Bronchial epithelial cell (primary cell): Measurements from ENCODE around the gene CD96. TPM values are rescaled to one million over a fixed set of nuclear protein-coding genes. Genes with fewer than 3 reads are reported as not detected.

Experiments
- DNase-seq: peaks from one replicate; pipeline ENCODE4 v3.0.0-alpha.2; 2010; ENCODE audit warnings: low read depth
- FAIRE-seq: peaks from 2 replicates; lab custom pipeline; 2011; peaks lifted over from hg19 to GRCh38; lab: Jason Lieb, UNC
- H3K27me3 ChIP-seq: 2 replicates; pipeline ENCODE4 v1.5.1; 2011; ENCODE audit warnings: low read length; ENCODE audit not compliant: control insufficient read depth, insufficient read depth
- H3K36me3 ChIP-seq: 2 replicates; pipeline ENCODE4 v1.5.1; 2011; ENCODE audit warnings: low read length; ENCODE audit not compliant: control insufficient read depth, insufficient read depth
- H3K4me3 ChIP-seq: 2 replicates; pipeline ENCODE4 v1.5.1; 2011; ENCODE audit warnings: mild to moderate bottlenecking, low read depth, low read length, control low read depth
- total RNA-seq: library from RNA; depleted of rRNA; stranded (reverse); fragments of >200 nt; gene quantifications from 2 replicates; pipeline ENCODE4 v1.2.1, GENCODE V29; 2014
- TF ChIP-seq, protein P1 (sequence below): IDR thresholded peaks from 2 replicates; pipeline ENCODE4 v1.5.1; 2011; ENCODE audit warnings: mild to moderate bottlenecking, moderate library complexity, low read length, control low read depth, inconsistent platforms; ENCODE audit not compliant: insufficient read depth, severe bottlenecking

The CD96 gene
- total RNA-seq, 1 donor from 2014 or later, result not detected

GRCh38 chr3:111652492-111653180, 110.6 kb downstream of the CD96 start:
- H3K4me3 ChIP-seq, result no peak overlapping the region
- DNase-seq (no peak), FAIRE-seq (no peak)
- H3K27me3 ChIP-seq, result no peaks in the 10 kb centered on the region
- H3K36me3 ChIP-seq, result no peaks in the 10 kb centered on the region
- TF ChIP-seq, protein P1, sequence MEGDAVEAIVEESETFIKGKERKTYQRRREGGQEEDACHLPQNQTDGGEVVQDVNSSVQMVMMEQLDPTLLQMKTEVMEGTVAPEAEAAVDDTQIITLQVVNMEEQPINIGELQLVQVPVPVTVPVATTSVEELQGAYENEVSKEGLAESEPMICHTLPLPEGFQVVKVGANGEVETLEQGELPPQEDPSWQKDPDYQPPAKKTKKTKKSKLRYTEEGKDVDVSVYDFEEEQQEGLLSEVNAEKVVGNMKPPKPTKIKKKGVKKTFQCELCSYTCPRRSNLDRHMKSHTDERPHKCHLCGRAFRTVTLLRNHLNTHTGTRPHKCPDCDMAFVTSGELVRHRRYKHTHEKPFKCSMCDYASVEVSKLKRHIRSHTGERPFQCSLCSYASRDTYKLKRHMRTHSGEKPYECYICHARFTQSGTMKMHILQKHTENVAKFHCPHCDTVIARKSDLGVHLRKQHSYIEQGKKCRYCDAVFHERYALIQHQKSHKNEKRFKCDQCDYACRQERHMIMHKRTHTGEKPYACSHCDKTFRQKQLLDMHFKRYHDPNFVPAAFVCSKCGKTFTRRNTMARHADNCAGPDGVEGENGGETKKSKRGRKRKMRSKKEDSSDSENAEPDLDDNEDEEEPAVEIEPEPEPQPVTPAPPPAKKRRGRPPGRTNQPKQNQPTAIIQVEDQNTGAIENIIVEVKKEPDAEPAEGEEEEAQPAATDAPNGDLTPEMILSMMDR, result no peak

DNA sequence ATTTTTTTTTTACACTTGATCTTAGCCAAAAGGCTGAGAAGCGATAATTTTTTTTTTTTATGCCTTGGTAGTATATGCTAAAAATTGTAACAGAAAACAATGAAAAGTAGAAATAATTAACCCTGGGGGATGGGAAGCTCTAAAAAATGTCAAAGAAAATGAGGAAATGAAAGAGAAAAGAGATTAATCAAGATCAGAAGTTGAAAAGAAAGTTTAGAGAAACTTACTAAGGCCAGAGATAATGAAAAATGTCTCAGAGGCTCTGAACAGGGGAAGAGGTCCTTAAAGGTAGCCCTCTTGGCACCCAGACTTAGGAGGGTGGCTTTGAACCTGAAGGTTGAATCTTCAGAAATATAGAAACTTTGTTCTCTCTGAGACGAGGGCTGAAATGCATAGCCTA, 111.8 kb downstream of the CD96 start:
- Histone ChIP-seq H3K36me3 (no peaks in the 10 kb centered on the region), H3K4me3 (no peak overlapping the region)
- no peak for DNase-seq

DNA sequence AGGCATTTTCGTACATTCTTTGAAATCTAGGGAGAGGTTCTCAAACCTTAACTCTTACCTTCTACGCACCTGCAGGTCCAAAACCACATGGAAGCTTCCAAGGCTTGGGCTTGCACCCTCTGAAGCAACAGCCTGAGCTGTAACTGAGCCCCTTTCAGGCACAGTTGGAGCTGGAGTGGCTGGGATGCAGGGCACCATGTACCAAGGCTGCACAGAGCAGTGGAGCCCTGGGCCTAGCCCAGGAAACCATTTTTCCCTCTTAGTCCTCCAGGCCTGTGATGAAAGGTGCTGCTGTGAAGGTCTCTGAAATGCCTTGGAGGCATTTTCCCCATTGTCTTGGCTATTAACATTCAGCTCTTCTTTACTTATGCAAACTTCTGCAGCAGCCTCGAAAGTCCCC, 120.0 kb downstream of the CD96 start:
- FAIRE-seq (no peak), DNase-seq (no peak)
- no peaks in the 10 kb centered on the region for H3K36me3 ChIP-seq
- TF ChIP-seq, protein P1, result no peak
- no peak overlapping the region for H3K4me3 ChIP-seq
- no peaks in the 10 kb centered on the region for H3K27me3 ChIP-seq

More for the DNA sequence above, 111.8 kb downstream of the CD96 start:
- no peak for FAIRE-seq
- no peaks in the 10 kb centered on the region for H3K27me3 ChIP-seq
- TF ChIP-seq, protein P1, result no peak

DNA sequence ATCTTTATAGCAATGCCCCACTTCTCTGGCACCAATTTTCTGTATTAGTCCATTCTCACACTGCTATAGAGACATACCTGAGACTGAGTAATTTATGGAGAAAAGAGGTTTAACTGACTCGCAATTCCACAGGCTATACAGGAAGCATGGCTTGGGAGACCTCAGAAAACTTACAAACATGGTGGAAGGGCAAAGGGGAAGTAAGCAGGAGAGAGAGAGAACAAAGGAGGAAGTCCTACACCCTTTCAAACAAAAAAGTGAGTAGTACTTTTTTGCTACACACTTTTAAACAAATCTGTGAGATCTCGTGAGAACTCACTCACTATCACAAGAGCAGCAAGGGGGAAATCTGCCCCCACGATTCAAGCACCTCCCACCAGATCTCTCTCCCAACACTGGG, 120.9 kb downstream of the CD96 start:
- no peaks in the 10 kb centered on the region for H3K36me3 ChIP-seq
- H3K27me3 ChIP-seq, result no peaks in the 10 kb centered on the region
- TF ChIP-seq, protein P1, result no peak
- no peak for FAIRE-seq
- no peak for DNase-seq
- H3K4me3 ChIP-seq, result no peak overlapping the region

- peak; percentile 76 for DNase-seq
- Histone ChIP-seq H3K36me3 (no peaks in the 10 kb centered on the region), H3K4me3 (no peak overlapping the region), H3K27me3 (no peaks in the 10 kb centered on the region)
- TF ChIP-seq, protein P1, result no peak
- no peak for FAIRE-seq
Measured at GRCh38 chr3:111666041-111666735, 124.2 kb downstream of the CD96 start.
